HG03520 (cell line): ENCODE measurements around the gene OXA1L.
A peak's percentile ranks its signal among the peaks of the same experiment; 100 is the strongest.
"Not testable (repeated sequence)": the region's sequence is repeated elsewhere in the genome, so short reads cannot be mapped to it uniquely, and the experiment has no call there.

Source experiments
- ATAC-seq: cut with Tn5 transposase; IDR thresholded peaks from one replicate; pipeline ENCODE4 v1.9.1; 2021; ENCODE audit warnings: mild to moderate bottlenecking, moderate library complexity; ENCODE audit not compliant: unreplicated experiment

Gene OXA1L

DNA sequence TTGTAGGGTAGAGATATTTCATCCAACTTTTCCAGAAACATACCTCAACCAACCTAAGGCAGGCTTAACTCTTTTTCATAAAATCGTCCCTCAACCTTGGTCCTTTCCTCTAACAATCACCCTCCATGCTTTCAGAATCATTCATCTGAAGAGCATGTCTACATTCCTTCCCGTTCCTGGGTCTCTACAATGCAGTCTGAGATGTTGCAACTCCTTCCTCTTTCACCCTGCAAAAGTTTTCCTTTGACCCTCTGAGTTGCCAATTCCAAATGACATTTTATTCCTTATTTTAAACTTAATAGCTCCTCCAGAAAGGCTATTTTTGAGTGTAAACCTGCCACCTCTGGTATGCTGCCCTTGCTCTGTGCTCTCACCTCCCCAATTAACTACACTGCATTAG lies 32.0 kb downstream of the OXA1L start:
- ATAC-seq: no peak

DNA sequence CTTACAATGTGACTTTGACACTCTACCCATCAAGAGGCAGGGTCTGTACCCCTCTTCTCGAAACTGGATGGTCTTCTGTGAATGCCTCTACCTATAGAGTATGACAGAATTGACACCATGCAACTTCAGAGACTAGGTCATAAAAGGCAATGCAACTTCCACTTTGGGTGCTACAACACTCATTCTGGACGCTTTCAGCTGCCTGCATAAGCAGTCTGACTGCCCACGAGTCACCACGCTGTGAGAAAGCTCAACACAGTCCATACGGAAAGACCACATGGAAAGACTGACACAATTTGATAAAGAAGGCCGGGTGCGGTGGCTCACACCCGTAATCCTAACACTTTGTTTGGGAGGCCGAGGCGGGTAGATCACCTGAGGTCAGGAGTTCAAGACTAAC lies 33.9 kb downstream of the OXA1L start:
- ATAC-seq: no peak

DNA sequence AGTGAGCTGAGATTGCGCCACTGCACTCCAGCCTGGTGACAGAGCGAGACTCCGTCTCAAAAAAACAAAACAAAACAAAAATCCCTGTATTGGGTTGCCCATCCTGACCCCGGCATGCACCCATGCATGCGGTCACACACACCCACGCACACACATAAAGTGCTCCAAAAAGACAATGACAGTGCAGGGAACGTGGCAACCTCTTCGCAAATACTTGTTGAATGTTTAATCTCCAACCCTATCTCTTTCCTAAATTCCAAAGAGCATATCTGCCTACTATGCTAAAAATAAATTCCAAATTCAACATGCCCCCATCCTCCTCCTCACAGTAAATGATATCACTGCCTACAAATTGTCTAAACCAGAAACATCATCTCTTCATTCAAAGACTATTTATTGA lies 35.2 kb downstream of the OXA1L start:
- no peak for ATAC-seq

DNA sequence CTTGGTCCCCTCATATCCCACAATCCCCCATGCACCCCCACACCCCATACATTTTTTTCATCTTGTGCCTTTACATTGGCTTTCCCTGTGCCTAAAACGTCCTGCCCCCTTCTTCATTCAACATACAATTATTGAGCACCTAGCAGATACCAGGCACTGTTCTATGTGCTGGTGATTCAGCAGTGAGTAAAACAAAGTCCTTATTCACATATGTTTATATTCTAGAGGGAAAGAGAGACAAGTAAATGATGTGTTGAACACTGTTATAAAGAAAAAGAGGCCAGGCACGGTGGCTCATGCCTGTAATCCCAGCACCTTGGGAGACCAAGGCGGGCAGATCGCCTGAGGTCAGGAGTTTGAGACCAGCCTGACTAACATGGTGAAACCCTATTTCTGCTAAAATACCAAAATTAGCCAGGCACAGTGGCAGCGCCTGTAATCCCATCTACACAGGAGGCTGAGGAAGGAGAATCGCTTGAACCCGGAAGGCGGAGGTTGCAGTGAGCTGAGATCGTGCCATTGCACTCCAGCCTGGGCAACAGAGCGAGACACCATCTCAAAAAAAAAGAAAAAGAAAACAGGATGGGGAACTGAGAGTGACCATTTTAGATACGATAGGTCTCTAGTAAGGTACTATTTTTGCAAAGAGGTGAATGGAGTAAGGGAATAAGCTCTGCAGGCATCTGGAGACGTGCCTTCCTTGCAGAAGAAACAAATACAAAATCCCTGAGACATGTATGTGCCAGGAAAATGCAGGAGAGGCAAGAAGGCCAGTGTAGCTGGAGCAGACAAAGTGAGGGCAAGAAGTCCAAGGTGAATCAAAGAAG lies 36.6 kb downstream of the OXA1L start:
- peak; percentile 42 for ATAC-seq

DNA sequence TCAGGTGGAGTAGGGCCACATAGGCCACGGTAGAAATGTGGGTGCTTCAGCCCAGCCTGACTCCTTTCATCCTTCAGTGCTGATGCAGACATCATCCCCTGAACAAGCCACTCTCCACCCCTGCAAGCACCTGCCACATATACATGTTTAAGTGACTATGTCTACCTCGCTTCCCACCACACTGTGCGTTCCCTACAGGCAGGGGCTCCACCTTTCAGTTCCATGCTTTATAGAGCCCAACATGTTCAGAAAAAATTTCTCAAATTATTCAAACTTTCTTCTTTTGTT lies 37.1 kb downstream of the OXA1L start:
- no peak for ATAC-seq

DNA sequence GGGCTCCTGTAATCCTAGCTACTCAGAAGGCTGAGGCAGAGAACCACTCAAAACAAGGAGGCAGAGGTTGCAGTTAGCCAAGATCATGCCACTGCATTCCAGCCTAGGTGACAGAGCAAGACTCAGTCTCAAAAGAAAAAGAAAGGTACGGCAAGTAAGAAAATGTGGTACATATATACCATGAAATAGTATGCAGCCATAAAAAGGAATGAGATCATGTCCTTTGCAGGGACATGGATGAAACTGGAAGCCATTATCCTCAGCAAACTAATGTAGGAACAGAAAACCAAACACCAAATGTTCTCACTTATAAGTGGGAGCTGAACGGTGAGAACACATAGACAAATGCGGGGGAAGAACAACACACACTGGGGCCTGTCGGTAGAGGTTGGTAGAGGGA lies 38.7 kb downstream of the OXA1L start:
- not testable (repeated sequence) for ATAC-seq

DNA sequence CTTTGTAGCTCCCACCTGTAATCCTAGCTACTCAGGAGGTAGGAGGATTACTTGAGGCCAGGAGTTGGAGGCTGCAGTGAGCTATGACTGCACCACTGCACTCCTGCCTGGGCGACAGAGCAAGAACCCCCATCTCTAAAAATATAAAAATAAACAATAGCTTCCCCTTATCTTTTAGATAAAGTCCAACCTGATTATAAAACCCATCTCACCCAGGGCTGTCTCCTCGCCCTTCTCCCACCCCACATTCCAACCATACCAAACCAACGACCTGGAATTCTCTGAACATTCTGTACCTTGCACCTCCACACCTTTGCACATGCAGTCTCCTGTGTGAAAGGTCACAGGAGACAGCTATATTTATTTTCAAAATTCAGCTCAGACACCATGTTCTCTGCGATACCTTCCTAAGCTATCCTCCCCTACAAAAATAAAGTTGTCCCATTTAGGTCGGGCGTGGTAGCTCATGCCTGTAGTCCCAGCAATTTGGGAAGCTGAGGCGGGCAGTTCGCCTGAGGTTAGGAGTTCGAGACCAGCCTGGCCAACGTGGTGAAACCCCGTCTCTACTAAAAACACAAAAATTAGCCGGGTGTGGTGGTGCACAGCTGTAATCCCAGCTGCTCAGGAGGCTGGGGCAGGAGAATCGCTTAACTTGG lies 41.1 kb downstream of the OXA1L start:
- ATAC-seq: no peak

DNA sequence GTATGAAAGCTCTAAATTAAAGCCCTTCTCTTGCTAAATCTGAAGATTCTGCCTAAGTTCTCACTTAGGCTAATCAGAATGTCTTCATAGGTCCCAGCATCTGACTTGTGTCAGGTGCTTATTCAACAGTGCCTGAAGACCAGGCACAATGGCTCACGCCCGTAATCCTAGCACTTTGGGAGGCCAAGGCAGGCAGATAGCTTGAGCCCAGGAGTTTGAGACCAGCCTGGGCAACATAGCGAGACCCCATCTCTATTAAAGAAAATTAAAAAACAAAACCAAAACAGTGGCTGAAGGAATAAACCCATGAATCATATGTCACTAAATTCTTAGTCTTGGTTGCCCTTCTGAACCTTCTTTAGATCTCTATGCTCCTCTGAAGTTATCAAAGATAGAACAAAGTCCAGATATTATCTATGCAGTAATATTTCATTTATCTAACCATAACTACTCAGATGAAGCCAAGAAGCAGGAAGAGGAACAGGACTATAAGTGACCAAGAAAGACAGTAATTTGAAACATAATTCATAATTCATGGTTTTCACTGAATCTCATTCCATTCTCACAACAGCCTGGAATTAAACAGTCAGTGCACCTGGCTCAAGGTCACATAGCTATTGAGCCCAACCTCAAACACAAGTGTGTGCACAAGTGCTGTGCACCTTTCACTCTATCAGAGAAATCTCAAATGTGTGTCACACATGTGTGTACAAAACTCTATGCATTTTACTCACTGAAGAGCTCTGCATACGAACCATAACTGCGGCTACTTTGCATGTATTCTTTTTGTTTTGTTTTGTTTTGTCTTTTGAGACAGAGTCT lies 42.1 kb downstream of the OXA1L start:
- ATAC-seq: no peak

DNA sequence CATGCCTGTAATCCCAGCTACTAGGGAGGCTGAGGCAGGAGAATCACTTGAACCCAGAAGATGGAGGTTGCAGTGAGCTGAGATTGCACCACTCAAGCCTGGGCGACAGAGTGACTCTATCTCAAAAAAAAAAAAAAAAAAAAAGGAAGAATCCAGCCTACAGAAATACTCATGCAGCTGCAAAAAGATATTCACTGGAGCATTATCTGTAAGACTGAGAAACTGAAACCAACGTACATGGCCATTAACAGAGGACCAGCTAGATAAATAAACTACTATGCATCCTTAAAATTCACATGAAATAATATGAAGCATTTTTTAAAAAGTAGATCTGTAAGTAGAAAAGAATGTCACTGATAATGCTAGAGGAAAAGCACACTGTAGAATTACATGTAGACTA lies 45.2 kb downstream of the OXA1L start:
- no peak for ATAC-seq

DNA sequence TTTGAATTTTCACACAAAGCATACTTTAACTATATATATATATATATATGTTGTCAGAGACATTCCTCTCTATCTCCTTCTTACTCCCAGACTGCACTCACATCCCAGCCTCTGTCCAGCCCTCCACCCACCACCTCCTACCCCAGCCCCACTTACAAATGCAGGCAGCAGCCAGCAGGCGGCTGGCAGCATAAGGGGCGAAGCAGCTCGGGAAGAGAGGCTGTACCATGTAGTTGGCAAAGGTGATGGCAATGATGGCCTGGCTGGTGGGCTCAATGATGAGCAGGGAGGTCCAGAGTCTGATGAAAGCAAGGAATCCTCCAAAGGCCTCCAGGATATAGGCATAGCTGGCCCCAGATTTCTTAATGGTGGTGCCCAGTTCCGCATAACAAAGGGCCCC lies 46.3 kb downstream of the OXA1L start:
- ATAC-seq: no peak

DNA sequence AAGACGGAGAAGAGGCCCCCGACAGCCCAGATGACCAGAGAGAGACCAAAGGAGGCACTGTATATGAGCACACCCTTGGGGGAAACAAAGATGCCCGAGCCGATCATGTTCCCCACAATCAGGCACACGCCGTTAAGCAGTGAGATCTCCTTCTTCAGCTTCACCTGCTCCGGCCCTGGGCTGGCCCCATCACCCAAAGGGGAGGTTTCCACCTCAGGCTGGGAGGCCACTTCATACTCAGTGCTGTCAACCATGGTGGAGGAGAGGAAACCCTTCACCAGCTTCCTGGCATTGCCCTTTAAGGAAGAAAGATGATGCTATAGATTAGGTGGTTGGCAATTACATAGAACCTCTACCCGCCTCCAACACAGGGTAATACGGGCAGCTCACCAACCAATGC lies 46.7 kb downstream of the OXA1L start:
- no peak for ATAC-seq

DNA sequence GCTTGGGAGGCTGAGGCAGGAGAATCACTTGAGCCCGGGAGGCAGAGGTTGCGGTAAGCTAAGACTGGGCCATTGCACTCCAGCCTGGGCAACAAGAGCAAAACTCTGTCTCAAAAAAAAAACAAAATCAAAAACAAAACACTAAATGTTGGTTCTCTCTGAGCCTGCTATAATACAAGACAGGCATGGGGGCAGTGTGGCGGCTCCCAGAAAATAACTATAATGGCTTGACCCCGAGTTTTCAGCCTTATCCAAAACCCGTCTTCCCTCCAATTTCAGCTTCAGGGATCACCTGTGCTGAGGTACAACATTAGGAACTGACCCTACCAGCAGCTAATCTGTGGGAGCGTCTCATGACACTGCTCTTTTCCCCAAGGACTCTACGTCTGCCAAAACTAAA lies 47.9 kb downstream of the OXA1L start:
- ATAC-seq: no peak

DNA sequence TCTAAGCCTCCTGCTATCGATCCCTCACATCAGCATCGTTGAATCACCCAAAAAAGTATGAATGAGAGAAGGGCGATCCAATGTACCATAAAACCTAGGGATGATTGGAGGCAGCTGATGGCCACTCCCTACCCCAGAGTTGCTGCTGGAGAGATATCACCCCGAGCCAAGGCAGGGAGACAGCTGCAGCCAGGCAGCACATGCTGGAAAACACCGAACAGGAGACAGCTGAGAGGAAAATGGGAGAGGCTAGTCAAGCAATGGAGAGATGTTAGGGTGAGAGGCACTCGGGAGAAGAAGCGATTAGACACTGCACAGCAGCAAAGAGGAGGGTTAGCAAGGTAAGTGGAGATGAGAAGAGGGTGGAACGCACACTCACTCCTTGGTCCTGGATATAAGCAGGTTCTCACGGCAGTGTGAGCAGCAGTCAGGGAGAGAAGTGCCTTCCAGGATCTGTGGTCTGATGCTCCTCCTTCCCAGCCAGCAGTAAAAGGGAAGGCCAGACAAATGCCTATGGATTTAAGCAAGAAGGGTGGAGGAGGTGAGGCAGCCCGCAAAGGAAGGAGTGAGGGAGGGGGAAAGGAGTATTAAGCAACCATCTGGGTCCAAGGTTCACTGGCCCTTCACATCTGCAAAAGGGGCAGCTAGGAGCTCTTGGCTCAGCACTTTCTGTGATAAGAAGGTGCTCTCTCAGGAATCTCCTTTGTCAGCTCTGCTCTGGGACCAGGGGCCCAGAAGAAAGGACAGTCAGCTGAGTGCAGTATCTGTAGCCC lies 48.6 kb downstream of the OXA1L start, which contains the start of gene SLC7A7:
TSS of gene SLC7A7 (minus strand) at position 495 of the 773 bp plus-strand sequence. CDS start 2,037 bp downstream, outside the sequence.
- no peak for ATAC-seq

DNA sequence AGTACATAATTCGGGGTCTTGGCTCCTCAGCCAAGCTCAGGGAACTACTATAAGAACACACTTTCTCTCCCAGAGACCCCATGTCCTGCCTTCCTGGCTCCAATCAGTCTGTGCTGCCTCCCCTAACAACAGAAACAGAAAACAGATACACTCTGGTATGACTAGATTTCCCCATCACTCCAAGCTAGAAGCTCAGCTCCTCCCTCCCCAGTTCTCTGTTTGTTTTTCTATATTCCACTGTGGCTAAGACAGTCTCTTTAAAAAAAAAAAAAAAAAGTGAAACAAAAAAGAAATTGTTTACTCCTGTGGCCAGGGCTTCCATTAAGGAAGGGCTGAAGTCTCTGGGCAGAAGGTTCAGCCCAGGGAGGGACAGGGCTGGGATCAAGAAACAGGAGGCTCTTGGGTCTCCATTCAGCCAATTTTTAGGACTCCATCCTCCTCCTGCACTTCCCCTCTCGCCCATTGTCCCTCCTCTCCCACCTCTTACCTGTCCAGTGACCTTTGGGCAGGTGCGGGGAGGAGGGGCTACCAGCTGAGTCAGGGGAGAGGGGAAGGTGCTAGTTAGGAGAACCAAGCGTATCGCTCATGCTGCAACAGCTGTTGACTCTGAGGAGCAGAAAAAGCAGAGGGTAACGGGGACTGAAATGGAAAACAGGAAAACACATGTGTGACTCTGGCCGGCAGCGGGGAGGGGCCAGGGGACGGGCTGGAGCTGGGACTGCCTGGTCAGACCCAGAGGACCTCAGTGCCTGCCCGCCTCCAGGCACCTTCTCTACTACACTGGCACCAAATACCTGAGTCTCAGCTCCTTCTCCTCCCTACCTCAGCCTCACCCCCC lies 52.9 kb downstream of the OXA1L start:
- ATAC-seq: peak; percentile 47

DNA sequence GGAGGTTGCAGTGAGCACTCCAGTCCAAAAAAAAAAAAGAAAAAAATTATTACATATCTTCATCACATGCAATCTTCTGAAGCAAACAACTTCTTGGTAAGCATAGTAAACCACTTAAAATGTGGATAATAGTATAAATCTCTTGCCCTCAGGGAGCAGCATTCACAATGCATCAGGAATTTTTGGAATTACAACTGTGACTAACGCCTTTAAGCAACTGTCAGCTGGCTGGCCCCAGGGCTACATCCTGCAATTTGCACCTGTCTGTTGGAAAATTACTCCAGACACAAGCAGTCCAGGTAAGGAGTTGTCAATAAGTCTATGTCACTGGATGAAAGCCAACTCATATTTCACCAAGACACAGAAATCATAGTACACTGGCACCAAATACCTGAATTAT lies 54.2 kb downstream of the OXA1L start:
- ATAC-seq: no peak

DNA sequence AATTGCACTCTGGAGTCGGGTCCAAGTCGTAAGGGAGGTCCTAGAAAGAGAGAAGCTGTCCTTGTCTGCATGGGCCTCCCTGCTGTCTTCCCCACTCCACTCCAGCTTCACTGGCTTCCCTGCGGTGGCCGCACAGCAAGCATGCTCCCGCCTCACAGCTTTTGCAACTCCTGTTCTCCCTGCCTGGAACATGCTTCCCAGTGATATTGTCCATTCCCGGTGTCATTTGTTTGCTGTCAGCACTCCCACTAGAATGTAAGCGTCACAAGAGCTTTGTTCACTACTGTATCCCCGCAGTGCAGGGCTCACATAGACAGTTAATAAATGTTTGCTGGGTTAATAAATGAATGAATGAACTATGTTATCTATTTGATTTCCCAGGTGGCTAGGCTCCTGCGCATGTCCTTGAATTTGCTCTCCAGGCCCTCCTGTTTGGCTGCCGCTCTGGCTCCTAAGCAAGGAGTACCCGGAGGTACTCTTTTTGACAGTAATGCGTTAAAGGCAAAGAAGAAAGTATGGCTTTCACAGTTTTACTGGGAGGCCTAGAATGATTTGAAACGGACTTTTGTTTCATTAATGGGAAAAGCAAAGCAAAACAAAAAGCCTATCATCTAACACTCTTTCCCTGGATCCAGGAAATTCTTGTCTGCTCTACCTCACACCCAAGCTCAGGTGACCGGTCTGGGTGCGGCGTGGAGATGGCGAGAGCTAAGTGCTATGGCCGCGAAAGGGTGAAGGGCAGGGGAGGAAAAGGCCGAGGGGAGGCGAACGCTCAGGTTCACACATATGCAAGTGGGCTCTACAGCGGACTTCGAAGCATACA lies 54.9 kb downstream of the OXA1L start:
- ATAC-seq: no peak

DNA sequence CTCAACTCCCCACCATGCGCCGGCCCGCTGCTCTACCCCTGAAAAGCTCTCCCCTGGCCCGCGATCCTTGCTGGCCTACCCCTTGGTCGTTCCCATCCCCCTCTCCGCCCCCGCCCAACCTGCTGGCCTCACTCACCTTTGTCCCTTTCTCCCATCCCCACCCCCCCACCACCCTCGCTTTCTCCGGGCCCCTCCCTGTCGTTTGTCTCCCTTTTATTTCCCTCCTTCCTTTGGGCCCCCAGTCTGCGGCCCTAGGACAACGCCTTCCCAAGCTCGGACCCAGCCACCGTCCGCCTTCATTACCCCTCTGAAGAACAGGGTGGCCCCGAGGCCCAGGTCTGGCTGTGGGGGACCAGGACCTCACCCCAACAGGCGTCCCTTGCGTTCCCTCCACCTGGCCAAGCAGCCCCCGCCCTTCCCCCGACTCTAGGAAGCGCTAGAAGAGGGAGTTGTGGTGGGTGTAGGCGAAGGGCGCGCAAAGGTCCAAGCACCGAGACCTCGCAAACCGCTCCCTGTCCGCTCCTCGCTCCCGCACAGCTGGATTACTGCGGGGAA lies 55.6 kb downstream of the OXA1L start:
- no peak for ATAC-seq
